ENCODE measurements around the gene TPSAB1. TPM values are rescaled to one million over a fixed set of nuclear protein-coding genes. Genes with fewer than 3 reads are reported as not detected.
"Not testable (repeated sequence)": the region's sequence is repeated elsewhere in the genome, so short reads cannot be mapped to it uniquely, and the experiment has no call there.

TPSAB1 gene
- polyA plus RNA-seq, 1 donor, result 0.30 TPM

DNA sequence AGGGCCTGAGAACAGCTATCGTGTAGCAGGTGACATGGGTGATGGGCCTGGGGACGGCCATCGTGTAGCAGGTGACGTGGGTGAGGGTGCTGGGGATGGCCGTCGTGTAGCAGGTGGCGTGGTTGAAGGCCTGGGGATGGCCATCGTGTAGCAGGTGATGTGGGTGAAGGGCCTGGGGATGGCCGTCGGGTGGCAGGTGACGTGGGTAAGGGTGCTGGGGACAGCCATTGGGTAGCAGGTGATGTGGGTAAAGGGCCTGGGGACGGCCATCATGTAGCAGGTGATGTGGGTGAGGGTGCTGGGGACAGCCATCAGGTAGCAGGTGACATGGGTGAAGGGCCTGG, 30.8 kb downstream of the TPSAB1 start:
- Histone ChIP-seq H3K4me3 (ENCODE audit: low read length) (no peak overlapping the region), H3K36me3 (ENCODE audit: control insufficient read depth, insufficient read depth, low read length) (no peaks in the 10 kb centered on the region), H3K27ac (ENCODE audit: low read length) (no peak overlapping the region), H3K27me3 (ENCODE audit: control insufficient read depth, insufficient read depth, low read length) (no peaks in the 10 kb centered on the region), H3K4me1 (ENCODE audit: control insufficient read depth, insufficient read depth, low read length) (peaks cover 12% of the 10 kb centered on the region), H3K9me3 (ENCODE audit: control insufficient read depth, low read depth, low read length) (no peaks in the 10 kb centered on the region)
- 59% methylated on average over 5 of the region's 12 CpGs for WGBS (ENCODE audit: insufficient coverage, low lambda C conversion rate)
- no peak for DNase-seq

- not testable (repeated sequence) for H3K36me3 ChIP-seq (ENCODE audit: control insufficient read depth, insufficient read depth, low read length); H3K27ac ChIP-seq (ENCODE audit: low read length); H3K9me3 ChIP-seq (ENCODE audit: control insufficient read depth, low read depth, low read length); H3K27me3 ChIP-seq (ENCODE audit: control insufficient read depth, insufficient read depth, low read length); H3K4me3 ChIP-seq (ENCODE audit: low read length)
- WGBS (ENCODE audit: insufficient coverage, low lambda C conversion rate), result no CpG with 5 or more reads among the region's 19 CpGs
- peak; percentile 42 to 73 for DNase-seq
- H3K4me1 ChIP-seq (ENCODE audit: control insufficient read depth, insufficient read depth, low read length), result peaks cover 12% of the 10 kb centered on the region
Measured at GRCh38 chr16:1271724-1272413, 31.4 kb downstream of the TPSAB1 start.

GRCh38 chr16:1272453-1273198, 32.1 kb downstream of the TPSAB1 start:
- no peaks in the 10 kb centered on the region for H3K9me3 ChIP-seq (ENCODE audit: control insufficient read depth, low read depth, low read length)
- H3K4me1 ChIP-seq (ENCODE audit: control insufficient read depth, insufficient read depth, low read length), result peaks cover 12% of the 10 kb centered on the region
- no peak for DNase-seq
- H3K4me3 ChIP-seq (ENCODE audit: low read length), result no peak overlapping the region
- no peak overlapping the region for H3K27ac ChIP-seq (ENCODE audit: low read length)
- H3K36me3 ChIP-seq (ENCODE audit: control insufficient read depth, insufficient read depth, low read length), result no peaks in the 10 kb centered on the region
- peaks cover under 1% of the 10 kb centered on the region for H3K27me3 ChIP-seq (ENCODE audit: control insufficient read depth, insufficient read depth, low read length)
- 100% methylated on average over 3 of the region's 9 CpGs for WGBS (ENCODE audit: insufficient coverage, low lambda C conversion rate)

DNA sequence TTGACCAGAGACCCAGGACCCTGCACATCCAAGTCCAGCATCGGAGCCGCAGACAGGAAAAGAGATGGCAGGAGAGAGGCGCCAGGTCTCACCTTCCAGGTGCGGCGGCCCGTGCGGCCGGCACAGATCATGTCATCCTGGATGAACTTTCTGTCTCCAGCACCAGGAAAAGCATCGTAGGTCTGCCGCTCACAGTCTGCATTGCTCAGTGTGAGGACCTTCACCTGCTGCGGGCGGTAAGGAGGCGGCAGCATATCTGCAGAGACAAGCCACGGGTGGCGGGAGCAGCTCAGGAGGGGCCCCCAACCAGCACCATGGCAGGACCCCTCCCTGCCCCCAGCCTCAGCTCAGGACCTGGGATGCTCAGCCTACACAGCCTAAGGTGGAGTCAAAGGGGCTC, 33.3 kb downstream of the TPSAB1 start:
- no peaks in the 10 kb centered on the region for H3K36me3 ChIP-seq (ENCODE audit: control insufficient read depth, insufficient read depth, low read length)
- peaks cover 7% of the 10 kb centered on the region for H3K27me3 ChIP-seq (ENCODE audit: control insufficient read depth, insufficient read depth, low read length)
- DNase-seq, result no peak
- H3K4me3 ChIP-seq (ENCODE audit: low read length), result no peak overlapping the region
- H3K4me1 ChIP-seq (ENCODE audit: control insufficient read depth, insufficient read depth, low read length), result peaks cover 12% of the 10 kb centered on the region
- no peak overlapping the region for H3K27ac ChIP-seq (ENCODE audit: low read length)
- H3K9me3 ChIP-seq (ENCODE audit: control insufficient read depth, low read depth, low read length), result no peaks in the 10 kb centered on the region
- no CpG with 5 or more reads among the region's 15 CpGs for WGBS (ENCODE audit: insufficient coverage, low lambda C conversion rate)

- WGBS (ENCODE audit: insufficient coverage, low lambda C conversion rate), result no CpG with 5 or more reads among the region's 7 CpGs
- Histone ChIP-seq H3K4me1 (ENCODE audit: control insufficient read depth, insufficient read depth, low read length) (peaks cover 12% of the 10 kb centered on the region), H3K27ac (ENCODE audit: low read length) (no peak overlapping the region), H3K27me3 (ENCODE audit: control insufficient read depth, insufficient read depth, low read length) (peaks cover 7% of the 10 kb centered on the region), H3K9me3 (ENCODE audit: control insufficient read depth, low read depth, low read length) (no peaks in the 10 kb centered on the region), H3K36me3 (ENCODE audit: control insufficient read depth, insufficient read depth, low read length) (no peaks in the 10 kb centered on the region), H3K4me3 (ENCODE audit: low read length) (no peak overlapping the region)
- DNase-seq, result no peak
Measured at GRCh38 chr16:1274767-1275166, 34.3 kb downstream of the TPSAB1 start.

DNA sequence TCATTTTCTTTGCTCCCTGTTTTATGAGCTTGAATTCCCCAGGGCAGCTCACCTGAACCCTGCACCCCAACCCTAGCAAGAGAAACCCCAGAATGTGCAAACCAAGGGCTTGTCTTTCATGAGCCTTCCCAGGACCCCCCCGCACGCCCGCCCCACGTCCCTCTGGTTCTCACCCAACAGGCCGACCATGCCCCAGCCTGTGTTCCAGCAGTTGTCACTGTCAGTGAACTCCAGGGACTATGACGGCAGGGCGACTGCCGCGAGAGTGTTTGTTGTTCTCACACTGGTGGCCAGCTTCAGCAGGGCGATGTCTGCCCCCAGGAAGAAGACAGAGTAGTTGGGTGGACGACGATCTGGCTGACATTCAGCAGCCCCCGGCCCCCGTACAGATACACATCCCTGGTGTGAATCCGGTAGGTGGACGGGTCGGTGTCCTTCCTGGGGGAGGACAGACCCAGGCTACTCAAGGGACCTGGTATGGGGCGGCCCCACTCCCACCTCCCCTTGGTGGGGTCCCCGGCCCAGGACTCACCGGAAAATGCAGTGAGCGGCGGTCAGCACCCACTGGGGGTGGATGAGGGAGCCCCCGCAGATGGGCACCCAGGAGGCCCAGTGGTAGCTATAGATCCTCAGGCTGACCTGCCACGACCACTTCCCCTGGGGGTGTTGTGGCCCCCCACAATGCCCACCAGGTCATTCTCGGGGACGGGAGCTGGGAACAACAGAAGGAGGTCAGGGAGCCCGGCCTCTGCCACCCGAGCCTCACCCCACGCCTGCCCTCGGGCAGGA, 35.5 kb downstream of the TPSAB1 start:
- Histone ChIP-seq H3K27me3 (ENCODE audit: control insufficient read depth, insufficient read depth, low read length) (peaks cover 7% of the 10 kb centered on the region), H3K27ac (ENCODE audit: low read length) (no peak overlapping the region), H3K4me3 (ENCODE audit: low read length) (no peak overlapping the region), H3K9me3 (ENCODE audit: control insufficient read depth, low read depth, low read length) (no peaks in the 10 kb centered on the region), H3K36me3 (ENCODE audit: control insufficient read depth, insufficient read depth, low read length) (no peaks in the 10 kb centered on the region), H3K4me1 (ENCODE audit: control insufficient read depth, insufficient read depth, low read length) (peaks cover 11% of the 10 kb centered on the region)
- no CpG with 5 or more reads among the region's 30 CpGs for WGBS (ENCODE audit: insufficient coverage, low lambda C conversion rate)
- DNase-seq, result no peak

GRCh38 chr16:1276580-1276878, 36.0 kb downstream of the TPSAB1 start:
- H3K27me3 ChIP-seq (ENCODE audit: control insufficient read depth, insufficient read depth, low read length), result peaks cover 7% of the 10 kb centered on the region
- no peak overlapping the region for H3K4me3 ChIP-seq (ENCODE audit: low read length)
- no peaks in the 10 kb centered on the region for H3K9me3 ChIP-seq (ENCODE audit: control insufficient read depth, low read depth, low read length)
- no CpG with 5 or more reads among the region's 14 CpGs for WGBS (ENCODE audit: insufficient coverage, low lambda C conversion rate)
- no peak overlapping the region for H3K27ac ChIP-seq (ENCODE audit: low read length)
- no peaks in the 10 kb centered on the region for H3K36me3 ChIP-seq (ENCODE audit: control insufficient read depth, insufficient read depth, low read length)
- DNase-seq, result no peak
- peaks cover 5% of the 10 kb centered on the region for H3K4me1 ChIP-seq (ENCODE audit: control insufficient read depth, insufficient read depth, low read length)

- Histone ChIP-seq H3K4me1 (ENCODE audit: control insufficient read depth, insufficient read depth, low read length) (peaks cover under 1% of the 10 kb centered on the region), H3K36me3 (ENCODE audit: control insufficient read depth, insufficient read depth, low read length) (no peaks in the 10 kb centered on the region), H3K4me3 (ENCODE audit: low read length) (no peak overlapping the region), H3K9me3 (ENCODE audit: control insufficient read depth, low read depth, low read length) (no peaks in the 10 kb centered on the region), H3K27me3 (ENCODE audit: control insufficient read depth, insufficient read depth, low read length) (peaks cover 7% of the 10 kb centered on the region), H3K27ac (ENCODE audit: low read length) (no peak overlapping the region)
- no CpG with 5 or more reads among the region's 19 CpGs for WGBS (ENCODE audit: insufficient coverage, low lambda C conversion rate)
- no peak for DNase-seq
Measured at GRCh38 chr16:1277151-1277598, 36.7 kb downstream of the TPSAB1 start.

DNA sequence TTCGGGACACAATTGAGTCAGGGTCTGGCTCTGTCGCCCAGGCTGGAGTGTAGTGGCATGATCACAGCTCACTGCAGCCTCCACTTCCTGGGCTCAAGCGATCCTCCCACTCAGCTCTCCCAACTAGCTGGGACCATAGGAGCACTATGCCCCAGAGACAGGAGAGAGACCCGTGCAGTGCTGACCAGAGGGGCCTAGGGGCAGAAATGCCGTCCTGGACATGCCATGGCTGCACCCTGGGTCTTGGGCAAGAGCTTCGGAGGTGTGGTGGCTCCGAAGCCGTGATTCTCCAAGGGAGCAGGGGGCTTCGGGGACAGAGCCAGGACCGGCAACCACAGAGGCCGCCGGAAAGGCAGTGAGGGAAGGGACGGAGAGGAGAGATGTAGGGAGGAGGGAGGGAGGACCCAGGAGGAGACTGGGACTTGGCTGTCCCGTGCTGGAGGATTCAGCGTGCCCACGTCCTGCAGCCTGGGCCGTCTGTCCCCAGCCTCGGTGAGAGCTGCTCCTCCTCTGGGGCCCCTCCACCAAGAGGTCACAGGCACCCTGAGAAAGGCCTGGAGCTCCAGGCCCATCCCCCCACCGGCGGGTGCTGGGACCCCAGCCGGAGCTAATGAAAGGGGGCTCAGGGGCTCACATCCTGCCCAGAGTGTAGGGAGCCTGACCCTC, 37.2 kb downstream of the TPSAB1 start:
- no peak for DNase-seq
- no peak overlapping the region for H3K4me3 ChIP-seq (ENCODE audit: low read length)
- no CpG with 5 or more reads among the region's 21 CpGs for WGBS (ENCODE audit: insufficient coverage, low lambda C conversion rate)
- no peaks in the 10 kb centered on the region for H3K36me3 ChIP-seq (ENCODE audit: control insufficient read depth, insufficient read depth, low read length)
- H3K27me3 ChIP-seq (ENCODE audit: control insufficient read depth, insufficient read depth, low read length), result peaks cover 7% of the 10 kb centered on the region
- no peaks in the 10 kb centered on the region for H3K4me1 ChIP-seq (ENCODE audit: control insufficient read depth, insufficient read depth, low read length)
- no peaks in the 10 kb centered on the region for H3K9me3 ChIP-seq (ENCODE audit: control insufficient read depth, low read depth, low read length)
- H3K27ac ChIP-seq (ENCODE audit: low read length), result no peak overlapping the region

DNA sequence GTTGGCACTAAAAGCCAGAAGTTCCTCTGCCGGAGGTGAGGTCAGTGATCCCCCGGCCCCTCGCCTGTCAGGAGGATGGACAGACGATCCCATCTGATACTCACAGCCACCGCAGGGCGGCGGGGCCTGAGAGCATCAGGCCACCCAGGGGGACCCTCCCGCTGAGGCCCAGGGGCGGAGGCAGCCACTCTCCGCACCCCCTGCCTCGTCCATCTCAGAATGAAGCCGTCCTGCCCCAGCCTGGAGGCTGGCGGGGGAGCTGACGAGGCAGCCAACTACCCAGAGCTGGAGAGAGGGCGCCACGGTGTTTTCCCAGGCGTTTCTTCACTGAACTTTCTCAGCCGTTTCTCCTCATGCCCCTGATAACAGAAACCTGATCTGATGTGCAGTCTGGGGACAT, 38.0 kb downstream of the TPSAB1 start:
- DNase-seq, result no peak
- no peaks in the 10 kb centered on the region for H3K4me1 ChIP-seq (ENCODE audit: control insufficient read depth, insufficient read depth, low read length)

More for the DNA sequence above, 38.0 kb downstream of the TPSAB1 start:
- peaks cover 7% of the 10 kb centered on the region for H3K27me3 ChIP-seq (ENCODE audit: control insufficient read depth, insufficient read depth, low read length)
- no peak overlapping the region for H3K27ac ChIP-seq (ENCODE audit: low read length)
- H3K36me3 ChIP-seq (ENCODE audit: control insufficient read depth, insufficient read depth, low read length), result no peaks in the 10 kb centered on the region
- no CpG with 5 or more reads among the region's 18 CpGs for WGBS (ENCODE audit: insufficient coverage, low lambda C conversion rate)
- no peaks in the 10 kb centered on the region for H3K9me3 ChIP-seq (ENCODE audit: control insufficient read depth, low read depth, low read length)
- H3K4me3 ChIP-seq (ENCODE audit: low read length), result no peak overlapping the region

Measured in large intestine (tissue), 3 donors.